ENCODE results near the gene PILRA.

Gene PILRA

GRCh38 chr7:100413889-100414288 is 40.6 kb downstream of the PILRA start:
- no peak for DNase-seq

- DNase-seq: no peak
Observed at GRCh38 chr7:100415448-100415847, 42.2 kb downstream of the PILRA start.

GRCh38 chr7:100418930-100419659 is 45.8 kb downstream of the PILRA start:
- DNase-seq: no peak

- DNase-seq: no peak
Observed at GRCh38 chr7:100419660-100420226, 46.5 kb downstream of the PILRA start.

GRCh38 chr7:100423315-100423714 is 50.0 kb downstream of the PILRA start:
- no peak for DNase-seq

GRCh38 chr7:100425347-100425746 is 52.1 kb downstream of the PILRA start:
- no peak for DNase-seq

- no peak for DNase-seq
Observed at GRCh38 chr7:100426516-100426915, 53.2 kb downstream of the PILRA start.

GRCh38 chr7:100427762-100428198 is 54.5 kb downstream of the PILRA start:
- DNase-seq: no peak

GRCh38 chr7:100428199-100428966 is 55.1 kb downstream of the PILRA start, which contains the start of gene ZCWPW1:
TSS of gene ZCWPW1 (minus strand) at chr7:100428703. CDS start at chr7:100420649, 8,054 bp downstream.
- DNase-seq: peak; percentile 82

- peak; percentile 96 for DNase-seq
Observed at GRCh38 chr7:100428967-100429636, 55.8 kb downstream of the PILRA start.

GRCh38 chr7:100429637-100430492 is 56.6 kb downstream of the PILRA start, which contains the start of gene MEPCE:
TSS of gene MEPCE (plus strand) at chr7:100429831. CDS start at chr7:100430019, 188 bp downstream.
- peak; percentile 78 for DNase-seq

GRCh38 chr7:100430493-100431285 is 57.4 kb downstream of the PILRA start:
- no peak for DNase-seq

- no peak for DNase-seq
Observed at GRCh38 chr7:100431286-100431735, 58.0 kb downstream of the PILRA start.

GRCh38 chr7:100432053-100432452 is 58.8 kb downstream of the PILRA start:
- DNase-seq: no peak

GRCh38 chr7:100432621-100433275 is 59.5 kb downstream of the PILRA start:
- no peak for DNase-seq

- DNase-seq: no peak
Observed at GRCh38 chr7:100433276-100433591, 59.9 kb downstream of the PILRA start.

GRCh38 chr7:100433592-100434296 is 60.5 kb downstream of the PILRA start:
- no peak for DNase-seq

GRCh38 chr7:100434297-100435144 is 61.2 kb downstream of the PILRA start:
- DNase-seq: no peak
